K562 (cell line): Measurements from ENCODE around the gene FHIT. TPM values are rescaled to one million over a fixed set of nuclear protein-coding genes. Genes with fewer than 3 reads are reported as not detected.

ENCODE experiments used
- ATAC-seq: fragments of 200-7000 bp; cut with Tn5 transposase; 3 replicates; pipeline ENCODE4 v1.9.1; 2020; ENCODE audit warnings: moderate library complexity
- BruUV-seq: library from RNA; stranded (reverse); fragments of 400-500 nt; replicated peaks from 2 replicates; lab custom pipeline; 2021; lab: Mats Ljungman, UMichigan
- CTCF ChIA-PET: fragments of 300-600 bp; formaldehyde crosslinking; extraction: SDS; loops from one replicate; lab custom pipeline; 2021; ENCODE audit warnings: low intra/inter-chr PET ratio; lab: Yijun Ruan, JAX
- POLR2A ChIA-PET: fragments of 300-600, 350-650 bp; sonication (Branson Sonifier 250); formaldehyde crosslinking; extraction: SDS; loops from one replicate; lab custom pipeline; 2021; ENCODE audit warnings: antibody characterized with exemption, inconsistent platforms; lab: Yijun Ruan, JAX
- DNase-seq, 4 experiments: peaks; one replicate each; pipeline versions ENCODE4 v3.0.0 to v3.0.0-alpha.2; 2011 to 2018; ENCODE audit warnings: low spot score in 3 of 4, mixed read lengths in 3 of 4; ENCODE audit errors: extremely low read depth in 1 of 4
- FAIRE-seq: peaks from 2 replicates; lab custom pipeline; 2011; peaks lifted over from hg19 to GRCh38; lab: Jason Lieb, UNC
- H2AFZ ChIP-seq: 2 replicates; pipeline ENCODE4 v1.6.0; 2011; ENCODE audit warnings: low read depth, low read length, control low read depth, inconsistent platforms
- H3K27ac ChIP-seq: fragments of 200-600 bp; 3 replicates; pipeline ENCODE4 v1.8.0; 2011; ENCODE audit warnings: low read depth, mild to moderate bottlenecking, control low read depth, inconsistent platforms, low read length, moderate library complexity, mixed read lengths; ENCODE audit errors: extremely low read depth
- H3K27me3 ChIP-seq, 2 experiments: fragments of 300-600 bp in 1 of 2; 2 replicates in 1 of 2; 3 replicates in 1 of 2; pipeline versions ENCODE4 v1.6.0 to v1.8.0; 2011; ENCODE audit warnings: inconsistent platforms in 2 of 2, low read length in 2 of 2, mild to moderate bottlenecking in 1 of 2, mixed read lengths in 1 of 2, moderate library complexity in 1 of 2; ENCODE audit not compliant: control insufficient read depth in 2 of 2, insufficient read depth in 2 of 2
- H3K36me3 ChIP-seq: fragments of 300-600 bp; 3 replicates; pipeline ENCODE4 v1.8.0; 2011; ENCODE audit warnings: mild to moderate bottlenecking, low read length, inconsistent platforms; ENCODE audit not compliant: control insufficient read depth, insufficient read depth
- H3K4me1 ChIP-seq, 2 experiments: fragments of 200-600 bp in 1 of 2; replicated peaks in 1 of 2; 2 replicates in 1 of 2; 3 replicates in 1 of 2; pipeline versions ENCODE4 v1.5.1 to v1.8.0; 2011; ENCODE audit warnings: inconsistent platforms in 2 of 2, low read length in 2 of 2, mild to moderate bottlenecking in 1 of 2, mixed read lengths in 1 of 2, moderate library complexity in 1 of 2; ENCODE audit not compliant: control insufficient read depth in 2 of 2, insufficient read depth in 2 of 2
- H3K4me2 ChIP-seq: 2 replicates; pipeline ENCODE4 v1.6.1; 2011; ENCODE audit warnings: low read length, control low read depth, inconsistent platforms, mixed read lengths; ENCODE audit not compliant: insufficient read depth
- H3K4me3 ChIP-seq: fragments of 200-600 bp; sonication (generic), shearing (Covaris generic); 2 replicates; pipeline ENCODE4 v1.5.1; 2016; ENCODE audit warnings: control low read depth, inconsistent platforms
- H3K79me2 ChIP-seq: fragments of 200-600 bp; 3 replicates; pipeline ENCODE4 v1.8.0; 2011; ENCODE audit warnings: low read length, inconsistent platforms; ENCODE audit not compliant: control insufficient read depth, insufficient read depth
- H3K9ac ChIP-seq, 2 experiments: 2 replicates each; pipeline versions ENCODE4 v1.6.0 to v1.6.1; 2011; ENCODE audit warnings: low read depth in 2 of 2, low read length in 2 of 2, control low read depth in 1 of 2, inconsistent platforms in 1 of 2, mild to moderate bottlenecking in 1 of 2, mixed read lengths in 1 of 2; ENCODE audit not compliant: insufficient read depth in 1 of 2
- H3K9me1 ChIP-seq: one replicate; pipeline ENCODE4 v1.6.0; 2011; ENCODE audit warnings: inconsistent platforms, mild to moderate bottlenecking, low read length, moderate library complexity; ENCODE audit not compliant: control insufficient read depth, insufficient read depth
- H3K9me3 ChIP-seq: replicated peaks from 2 replicates; pipeline ENCODE4 v1.5.1; 2011; ENCODE audit warnings: low read depth, low read length, inconsistent platforms; ENCODE audit not compliant: control insufficient read depth, insufficient read depth
- H4K20me1 ChIP-seq: replicated peaks from 2 replicates; pipeline ENCODE4 v1.6.1; 2011; ENCODE audit warnings: low read length, inconsistent platforms, mixed read lengths; ENCODE audit not compliant: control insufficient read depth, insufficient read depth
- E2F6 ChIP-seq, 2 experiments: IDR thresholded peaks; 2 replicates each; pipeline ENCODE4 v1.6.1; 2011; ENCODE audit warnings: borderline replicate concordance in 1 of 2, control low read depth in 1 of 2, low read depth in 1 of 2, low read length in 1 of 2, mild to moderate bottlenecking in 1 of 2, mixed read lengths in 1 of 2, moderate library complexity in 1 of 2; ENCODE audit not compliant: insufficient read depth in 1 of 2, insufficient read length in 1 of 2, poor library complexity in 1 of 2, severe bottlenecking in 1 of 2; ENCODE audit errors: extremely low read depth in 1 of 2
- E4F1 ChIP-seq: fragments of 250-450 bp; sonication (Bioruptor Pico); IDR thresholded peaks from 2 replicates; pipeline ENCODE4 v1.5.0; 2021; ENCODE audit warnings: mild to moderate bottlenecking, borderline replicate concordance
- FOXJ2 ChIP-seq: fragments of 200-800 bp; sonication (Bioruptor generic); IDR thresholded peaks from 2 replicates; pipeline ENCODE4 v1.6.1; 2016; ENCODE audit warnings: missing genetic modification characterization, missing compliant biosample characterization
- GTF2A2 ChIP-seq: IDR thresholded peaks from 2 replicates; pipeline ENCODE4 v1.6.1; 2016; ENCODE audit warnings: mild to moderate bottlenecking, missing genetic modification characterization, missing compliant biosample characterization
- IRF9 ChIP-seq: fragments of 450-650 bp; IDR thresholded peaks from 2 replicates; pipeline ENCODE4 v1.6.1; 2016; ENCODE audit warnings: missing biosample characterization, missing genetic modification characterization
- LEF1 ChIP-seq: fragments of 450-650 bp; IDR thresholded peaks from 2 replicates; pipeline ENCODE4 v1.6.1; 2016; ENCODE audit warnings: mild to moderate bottlenecking
- NR2C2 ChIP-seq, 2 experiments: fragments of 200-800 bp in 1 of 2; sonication (Bioruptor generic) in 1 of 2; sonication (generic) in 1 of 2; formaldehyde crosslinking in 1 of 2; IDR thresholded peaks; 2 replicates each; pipeline versions ENCODE4 v1.6.1 to v1.8.0; 2016 to 2022; ENCODE audit warnings: mild to moderate bottlenecking in 1 of 2, missing compliant biosample characterization in 1 of 2, missing genetic modification characterization in 1 of 2, missing genetic modification reagents in 1 of 2
- PTRF ChIP-seq: fragments of 450-650 bp; IDR thresholded peaks from 2 replicates; pipeline ENCODE4 v1.6.1; 2016; ENCODE audit warnings: mild to moderate bottlenecking, missing genetic modification characterization, missing compliant biosample characterization
- RAD21 ChIP-seq, 2 experiments: fragments of 250-450 bp in 1 of 2; fragments of 450-650 bp in 1 of 2; sonication (Bioruptor Pico) in 1 of 2; formaldehyde crosslinking in 1 of 2; IDR thresholded peaks in 1 of 2; conservative IDR thresholded peaks in 1 of 2; 2 replicates each; pipeline versions ENCODE4 v1.4.0 to v1.8.0; 2020 to 2022; ENCODE audit warnings: mild to moderate bottlenecking in 2 of 2, moderate library complexity in 1 of 2
- SMARCE1 ChIP-seq: fragments of 450-650 bp; IDR thresholded peaks from 2 replicates; pipeline ENCODE4 v1.7.1; 2016; ENCODE audit warnings: mild to moderate bottlenecking
- XRCC4 ChIP-seq: IDR thresholded peaks from one replicate; pipeline ENCODE4 v1.6.1; 2011; ENCODE audit not compliant: insufficient read depth, insufficient read length; ENCODE audit errors: extremely low read depth
- ZBTB9 ChIP-seq: fragments of 450-650 bp; formaldehyde crosslinking; IDR thresholded peaks from 2 replicates; pipeline ENCODE4 v1.4.0; 2020; ENCODE audit warnings: mild to moderate bottlenecking, moderate library complexity
- ZNF311 ChIP-seq: fragments of 250-450 bp; sonication (Bioruptor Pico); IDR thresholded peaks from 2 replicates; pipeline ENCODE4 v1.4.0; 2020; ENCODE audit warnings: mild to moderate bottlenecking, moderate library complexity
- ZNF354B ChIP-seq: fragments of 250-450 bp; sonication (Bioruptor Pico); IDR thresholded peaks from 2 replicates; pipeline ENCODE4 v1.4.0; 2020
- ZNF384 ChIP-seq: IDR thresholded peaks from 2 replicates; pipeline ENCODE4 v1.6.1; 2012; ENCODE audit warnings: low read depth, low read length, improper control_type of control experiment
- WGBS: fragments of 100-300 bp; shearing (Covaris generic); methylation state at CpG from one replicate; pipeline ENCODE4 v1.1.6; 2016; ENCODE audit warnings: low coverage, mixed read lengths; ENCODE audit not compliant: insufficient coverage; ENCODE audit errors: missing lambda C conversion rate; 5-methylcytosine and 5-hydroxymethylcytosine counted together
- in situ Hi-C: fragments of 300-500 bp; cut with MboI; formaldehyde crosslinking; loops from 4 replicates; pipeline ENCODE4 v1.15.0; 2018; ENCODE audit warnings: inconsistent platforms, mixed read lengths
- intact Hi-C: fragments of 100-400 bp; cut with micrococcal nuclease; formaldehyde crosslinking; loops from 2 replicates; pipeline ENCODE4 v1.14.2; 2022
- polyA plus RNA-seq, 8 experiments: library from polyadenylated mRNA; depleted of rRNA in 4 of 8; stranded (reverse) in 5 of 8; unstranded in 3 of 8; fragments of >200 nt; fragmentation: Nextera tagmentation in 2 of 8; fragmentation: Illumina TruSeq in 1 of 8; extraction: Ambion mirVana in 2 of 8; extraction: Trizol in 1 of 8; gene quantifications; 2 replicates each; pipeline versions ENCODE4 v1.2.1 to v1.2.3, GENCODE V29; 2011 to 2014; ENCODE audit warnings: inconsistent platforms in 1 of 8, missing spikeins in 1 of 8
- total RNA-seq, 7 experiments: library from RNA; depleted of rRNA in 6 of 7; stranded (reverse); fragments of >200 nt in 6 of 7; fragmentation: Illumina TruSeq in 2 of 7; extraction: Trizol in 2 of 7; gene quantifications; 2 replicates each; pipeline versions ENCODE4 v1.2.1 to v1.2.3, GENCODE V29; 2011 to 2021; ENCODE audit warnings: low replicate concordance in 1 of 7

FHIT gene
- total and polyA plus RNA-seq, 9 of the 15 experiments (the other 6 are each of a cell fraction or from before 2014, with no cell fraction given) = 1.7 to 9.1 (median 4.3) TPM

DNA sequence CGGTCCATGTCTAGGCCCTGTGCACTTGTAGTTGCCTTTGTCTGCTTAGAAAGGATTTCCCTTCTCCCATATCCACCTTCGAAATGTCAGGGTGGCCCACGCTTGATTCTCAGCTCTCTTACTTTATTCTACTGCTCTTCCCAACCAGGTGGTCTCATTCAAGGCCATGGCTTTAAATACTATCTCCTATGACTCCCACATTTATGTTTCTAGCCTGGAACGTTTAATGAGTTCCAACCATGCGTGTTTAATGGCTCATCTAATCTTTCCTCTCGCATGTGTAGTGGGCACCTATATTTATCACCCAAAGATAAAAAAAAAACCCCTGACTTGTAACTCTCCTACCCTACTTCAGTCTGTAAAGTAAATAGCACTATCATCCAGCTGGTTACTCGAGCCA is 1474.2 kb downstream of the FHIT start:
- no peaks in the 10 kb centered on the region for H4K20me1 ChIP-seq
- ChIA-PET POLR2A (no interaction called here), CTCF (no interaction called here)
- 13% methylated on average over 3 of the region's 7 CpGs for WGBS
- H3K9ac ChIP-seq = no peak overlapping the region
- H3K27ac ChIP-seq = no peak overlapping the region
- intact Hi-C loops (no loop called here), in situ Hi-C loops (no loop called here)
- H3K27me3 ChIP-seq = no peaks in the 10 kb centered on the region
- H2AFZ ChIP-seq = no peak overlapping the region
- BruUV-seq = no TSS peak
- no peak for FAIRE-seq
- H3K36me3 ChIP-seq = no peaks in the 10 kb centered on the region
- no peak for ATAC-seq
- no peaks in the 10 kb centered on the region for H3K4me1 ChIP-seq
- H3K4me2 ChIP-seq = no peak overlapping the region
- no peaks in the 10 kb centered on the region for H3K79me2 ChIP-seq
- H3K4me3 ChIP-seq = no peak overlapping the region
- no peaks in the 10 kb centered on the region for H3K9me3 ChIP-seq
- no peaks in the 10 kb centered on the region for H3K9me1 ChIP-seq
- DNase-seq = no peak
- no peak for TF ChIP-seq XRCC4
- no peak for TF ChIP-seq E2F6 (IDR thresholded peaks at IDR 0.05; ENCODE audit: borderline replicate concordance in 1 of 2, extremely low read depth in 1 of 2, insufficient read depth in 1 of 2, insufficient read length in 1 of 2, low read depth in 1 of 2, low read length in 1 of 2, poor library complexity in 1 of 2, severe bottlenecking in 1 of 2)
- TF ChIP-seq RAD21 (CRISPR knock-in tag; conservative IDR thresholded peaks at IDR 0.05 in 1 of 2, IDR thresholded peaks at IDR 0.05 in 1 of 2) = no peak
- TF ChIP-seq IRF9 (tag) = no peak
- no peak for TF ChIP-seq NR2C2 (CRISPR knock-in tag; IDR thresholded peaks at IDR 0.05)
- TF ChIP-seq NR2C2 (tag; IDR thresholded peaks at IDR 0.05) = no peak
- TF ChIP-seq E4F1 = no peak
- TF ChIP-seq SMARCE1 = no peak
- TF ChIP-seq LEF1 = no peak
- TF ChIP-seq GTF2A2 (tag) = no peak
- no peak for TF ChIP-seq ZBTB9 (CRISPR knock-in tag)
- no peak for TF ChIP-seq FOXJ2 (tag)
- no peak for TF ChIP-seq ZNF354B (CRISPR knock-in tag)
- no peak for TF ChIP-seq ZNF384
- TF ChIP-seq ZNF311 (CRISPR knock-in tag) = no peak
- no peak for TF ChIP-seq PTRF (tag)
